Keratinocyte (primary cell): ENCODE results near the gene POLR1A. TPM values are rescaled to one million over a fixed set of nuclear protein-coding genes. Genes with fewer than 3 reads are reported as not detected.

Experiments used
- DNase-seq: peaks from one replicate; pipeline ENCODE4 v3.0.0-alpha.2; 2011; ENCODE audit warnings: low read depth, missing footprints, low spot score
- FAIRE-seq: peaks from 2 replicates; lab custom pipeline; 2011; peaks lifted over from hg19 to GRCh38; lab: Jason Lieb, UNC
- H2AFZ ChIP-seq: 2 replicates; pipeline ENCODE4 v1.6.0; 2012; ENCODE audit warnings: low read length, control low read depth, inconsistent platforms; ENCODE audit not compliant: control insufficient read depth
- H3K27ac ChIP-seq: 2 replicates; pipeline ENCODE4 v1.5.1; 2011; ENCODE audit warnings: low read length; ENCODE audit not compliant: control insufficient read depth, insufficient read depth
- H3K27me3 ChIP-seq: 3 replicates; pipeline ENCODE4 v1.6.0; 2011; ENCODE audit warnings: low read length; ENCODE audit not compliant: control insufficient read depth, insufficient read depth; ENCODE audit errors: extremely low read depth
- H3K36me3 ChIP-seq, 2 experiments: 2 replicates in 1 of 2; 3 replicates in 1 of 2; pipeline ENCODE4 v1.5.1; 2011; ENCODE audit warnings: low read length in 2 of 2, mild to moderate bottlenecking in 1 of 2; ENCODE audit not compliant: control insufficient read depth in 2 of 2, insufficient read depth in 2 of 2; ENCODE audit errors: extremely low read depth in 1 of 2
- H3K4me1 ChIP-seq: 3 replicates; pipeline ENCODE4 v1.5.1; 2011; ENCODE audit warnings: low read length; ENCODE audit not compliant: control insufficient read depth, insufficient read depth; ENCODE audit errors: extremely low read depth
- H3K4me2 ChIP-seq: 3 replicates; pipeline ENCODE4 v1.6.0; 2011; ENCODE audit warnings: low read depth, low read length; ENCODE audit not compliant: control insufficient read depth, insufficient read depth; ENCODE audit errors: extremely low read depth
- H3K4me3 ChIP-seq, 3 experiments: fragments of 200-600 bp in 1 of 3; sonication (generic) in 1 of 3; 2 replicates in 2 of 3; 3 replicates in 1 of 3; pipeline ENCODE4 v1.5.1; 2011 to 2016; ENCODE audit warnings: low read length in 3 of 3, mild to moderate bottlenecking in 3 of 3, control low read depth in 2 of 3, inconsistent platforms in 1 of 3, low read depth in 1 of 3, mixed read lengths in 1 of 3, mixed run types in 1 of 3, moderate library complexity in 1 of 3; ENCODE audit not compliant: control insufficient read depth in 2 of 3, insufficient read depth in 2 of 3; ENCODE audit errors: extremely low read depth in 1 of 3
- H3K79me2 ChIP-seq: 2 replicates; pipeline ENCODE4 v1.6.0; 2012; ENCODE audit warnings: low read length; ENCODE audit not compliant: control insufficient read depth, insufficient read depth
- H3K9ac ChIP-seq: 3 replicates; pipeline ENCODE4 v1.6.0; 2011; ENCODE audit warnings: low read length; ENCODE audit not compliant: control insufficient read depth, insufficient read depth; ENCODE audit errors: extremely low read depth
- H3K9me1 ChIP-seq: 3 replicates; pipeline ENCODE4 v1.6.0; 2011; ENCODE audit warnings: low read length; ENCODE audit not compliant: control insufficient read depth, insufficient read depth; ENCODE audit errors: extremely low read depth
- H3K9me3 ChIP-seq: 2 replicates; pipeline ENCODE4 v1.5.1; 2012; ENCODE audit warnings: low read depth, low read length; ENCODE audit not compliant: control insufficient read depth
- H4K20me1 ChIP-seq: 3 replicates; pipeline ENCODE4 v1.6.0; 2011; ENCODE audit warnings: low read length; ENCODE audit not compliant: control insufficient read depth, insufficient read depth; ENCODE audit errors: extremely low read depth
- CTCF ChIP-seq, 3 experiments: IDR thresholded peaks in 1 of 3; conservative IDR thresholded peaks in 1 of 3; optimal IDR thresholded peaks in 1 of 3; 2 replicates in 2 of 3; 3 replicates in 1 of 3; pipeline versions ENCODE3 to v1.5.1; 2011; ENCODE audit warnings: low read length in 3 of 3, mild to moderate bottlenecking in 3 of 3, moderate library complexity in 2 of 3, control low read depth in 1 of 3, inconsistent platforms in 1 of 3; ENCODE audit not compliant: insufficient read depth in 2 of 3; ENCODE audit errors: extremely low read depth in 1 of 3
- EZH2 ChIP-seq: IDR thresholded peaks from one replicate; pipeline ENCODE4 v1.6.1; 2012; ENCODE audit warnings: inconsistent platforms, mild to moderate bottlenecking, low read length, moderate library complexity
- dilution Hi-C: fragments of 300-500 bp; cut with MboI; formaldehyde crosslinking; loops from one replicate; pipeline ENCODE4 v1.7.0; 2020; ENCODE audit warnings: low sequenced_read_pairs; ENCODE audit not compliant: extremely low pct_ligation_motif_present
- polyA plus RNA-seq, 5 experiments: library from polyadenylated mRNA; depleted of rRNA in 3 of 5; stranded (reverse) in 3 of 5; stranded (forward) in 1 of 5; unstranded in 1 of 5; fragments of >200 nt; gene quantifications; 1 replicate in 1 of 5; 2 replicates in 3 of 5; 3 replicates in 1 of 5; pipeline versions ENCODE4 v1.2.1 to v1.2.3, GENCODE V29; 2011 to 2012; ENCODE audit warnings: missing spikeins in 2 of 5, low read depth in 1 of 5, low replicate concordance in 1 of 5

Gene POLR1A
- polyA plus RNA-seq, 1 donor (not counting 4 experiments of a cell fraction or from before 2014, with no cell fraction given), result 16.1 TPM

DNA sequence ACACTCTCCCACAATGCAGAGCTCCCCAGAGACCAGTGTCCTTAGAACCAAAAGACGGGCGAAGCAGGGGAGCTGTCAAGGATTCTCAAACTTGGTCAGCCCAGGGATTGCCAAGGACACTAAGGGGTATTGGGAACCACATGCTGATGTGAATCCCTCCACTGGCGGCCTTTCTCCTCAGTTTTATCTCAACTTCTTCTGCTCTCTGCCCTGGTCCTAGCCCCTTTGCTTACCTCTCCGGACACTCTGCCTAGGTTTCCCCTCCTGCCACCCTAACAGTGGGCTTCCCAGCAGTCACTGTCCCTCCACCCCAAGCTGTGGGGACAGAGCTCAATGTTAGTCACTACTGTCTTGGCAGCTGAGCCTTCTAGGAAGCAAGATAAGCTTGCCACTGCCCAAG lies 61.1 kb downstream of the POLR1A start:
- Histone ChIP-seq H3K4me2 (no peak overlapping the region), H3K79me2 (no peaks in the 10 kb centered on the region), H3K9me1 (no peaks in the 10 kb centered on the region), H4K20me1 (no peaks in the 10 kb centered on the region), H3K27me3 (no peaks in the 10 kb centered on the region), H3K36me3 (peaks cover 58 to 78% of the 10 kb centered on the region in 2 experiments), H3K9ac (no peak overlapping the region), H3K9me3 (no peaks in the 10 kb centered on the region), H3K4me3 (no peak overlapping the region), H2AFZ (no peak overlapping the region), H3K4me1 (no peaks in the 10 kb centered on the region), H3K27ac (no peak overlapping the region)
- no peak for FAIRE-seq
- dilution Hi-C loops, result no loop called here
- TF ChIP-seq CTCF (optimal IDR thresholded peaks at IDR 0.05 in 1 of 3, IDR thresholded peaks at IDR 0.05 in 1 of 3, conservative IDR thresholded peaks at IDR 0.05 in 1 of 3; ENCODE audit: extremely low read depth in 1 of 3, insufficient read depth in 2 of 3, low read length in 3 of 3), result no peak
- DNase-seq, result no peak

GRCh38 chr2:86044045-86044444 lies 61.6 kb downstream of the POLR1A start:
- H3K27ac ChIP-seq, result no peak overlapping the region
- H3K4me2 ChIP-seq, result no peak overlapping the region
- H3K9me3 ChIP-seq, result no peaks in the 10 kb centered on the region
- FAIRE-seq (no peak), DNase-seq (no peak)
- H3K79me2 ChIP-seq, result no peaks in the 10 kb centered on the region
- no peaks in the 10 kb centered on the region for H3K27me3 ChIP-seq
- no peaks in the 10 kb centered on the region for H3K4me1 ChIP-seq
- H2AFZ ChIP-seq, result no peak overlapping the region
- no peaks in the 10 kb centered on the region for H4K20me1 ChIP-seq
- dilution Hi-C loops, result no loop called here
- peaks cover 60 to 79% of the 10 kb centered on the region in 2 experiments for H3K36me3 ChIP-seq
- no peaks in the 10 kb centered on the region for H3K9me1 ChIP-seq
- no peak for TF ChIP-seq EZH2
- TF ChIP-seq CTCF (optimal IDR thresholded peaks at IDR 0.05 in 1 of 3, IDR thresholded peaks at IDR 0.05 in 1 of 3, conservative IDR thresholded peaks at IDR 0.05 in 1 of 3; ENCODE audit: extremely low read depth in 1 of 3, insufficient read depth in 2 of 3, low read length in 3 of 3), result no peak
- H3K4me3 ChIP-seq, result no peak overlapping the region
- no peak overlapping the region for H3K9ac ChIP-seq
